ENCODE results near the gene OR4E2.

DNA sequence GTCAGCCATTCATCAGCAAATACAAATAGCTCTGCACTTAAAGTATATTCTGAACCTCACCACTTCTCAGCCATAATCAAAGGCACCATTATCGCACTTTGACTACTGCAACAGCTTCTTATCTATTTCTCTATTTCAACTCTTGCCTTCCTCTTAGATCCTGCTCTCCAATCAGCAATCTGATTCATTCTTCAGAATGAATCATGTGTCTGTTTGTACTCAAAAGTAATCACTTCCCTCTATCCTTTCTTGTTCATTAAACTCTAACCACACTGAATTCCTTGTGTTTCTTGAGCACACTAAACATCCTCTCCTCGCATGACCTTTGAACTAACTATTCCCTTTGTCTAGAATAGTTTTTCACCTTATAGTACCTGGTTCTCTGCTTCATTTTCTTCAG lies 32.8 kb downstream of the OR4E2 start:
- TF ChIP-seq NFRKB (IDR thresholded peaks at IDR 0.05) (no peak), LEF1 (IDR thresholded peaks at IDR 0.05; ENCODE audit: borderline replicate concordance) (no peak), BHLHE40 (IDR thresholded peaks at IDR 0.05; ENCODE audit: borderline replicate concordance) (no peak), HDGF (IDR thresholded peaks at IDR 0.05; ENCODE audit: borderline replicate concordance) (no peak), SP1 (IDR thresholded peaks at IDR 0.05) (no peak), FOXM1 (IDR thresholded peaks at IDR 0.05; ENCODE audit: borderline replicate concordance) (no peak), L3MBTL2 (conservative IDR thresholded peaks at IDR 0.05) (no peak)
